LNCAP (cell line): Measurements from ENCODE around the gene ZNF57.

Source experiments
- CTCF ChIP-seq: fragments of 450-650 bp; IDR thresholded peaks from 2 replicates; pipeline ENCODE4 v1.5.1; 2017; ENCODE audit warnings: mild to moderate bottlenecking

The ZNF57 gene

GRCh38 chr19:2933490-2933910, 32.8 kb downstream of the ZNF57 start:
- TF ChIP-seq CTCF, result no peak

GRCh38 chr19:2942928-2943640, 42.4 kb downstream of the ZNF57 start:
- TF ChIP-seq CTCF, result no peak

- no peak for TF ChIP-seq CTCF
Observed at GRCh38 chr19:2944403-2944774, 43.7 kb downstream of the ZNF57 start.

- TF ChIP-seq CTCF, result no peak
Observed at GRCh38 chr19:2944775-2945574, 44.2 kb downstream of the ZNF57 start, which contains the start of gene ZNF77. Gene ZNF77 (minus strand): TSS chr19:2944971. CDS start chr19:2944840, 131 bp downstream.

GRCh38 chr19:2945575-2946184, 45.0 kb downstream of the ZNF57 start:
- TF ChIP-seq CTCF, result no peak

- TF ChIP-seq CTCF, result no peak
Observed at GRCh38 chr19:2949939-2950285, 49.2 kb downstream of the ZNF57 start.

GRCh38 chr19:2950286-2951124, 49.8 kb downstream of the ZNF57 start:
- TF ChIP-seq CTCF, result no peak
